Colonic mucosa (tissue), 4 donors: ENCODE data around the gene ITGAX. TPM values are rescaled to one million over a fixed set of nuclear protein-coding genes. Genes with fewer than 3 reads are reported as not detected.

Experiments used
- DNase-seq: peaks from one replicate; pipeline ENCODE4 v3.0.0-alpha.2; 2020
- H3K27ac ChIP-seq: fragments of 200-600 bp; one replicate; pipeline ENCODE4 v1.8.0; 2021
- H3K27me3 ChIP-seq: fragments of 200-600 bp; one replicate; pipeline ENCODE4 v1.8.0; 2021
- H3K36me3 ChIP-seq: fragments of 200-600 bp; one replicate; pipeline ENCODE4 v1.8.0; 2021
- H3K4me1 ChIP-seq: fragments of 200-600 bp; one replicate; pipeline ENCODE4 v1.8.0; 2021; ENCODE audit warnings: mild to moderate bottlenecking
- H3K4me3 ChIP-seq: fragments of 200-600 bp; one replicate; pipeline ENCODE4 v1.8.0; 2021
- H3K9ac ChIP-seq, 2 donors: one replicate each; pipeline ENCODE4 v1.7.0; 2013; ENCODE audit warnings: control low read depth in 2 of 2, low read depth in 2 of 2, low read length in 2 of 2
- H3K9me3 ChIP-seq: fragments of 200-600 bp; one replicate; pipeline ENCODE4 v1.8.0; 2021
- intact Hi-C: fragments of 100-400 bp; cut with DNase I; formaldehyde crosslinking; loops from one replicate; pipeline ENCODE4 v1.14.1; 2022
- total RNA-seq, 2 donors: library from RNA; stranded (reverse); fragmentation: NEBNext Ultra II Directional in 1 of 2; extraction: Animal tissue kit (Norgen Biotek cat#: 25700) in 1 of 2; gene quantifications; one replicate each; pipeline ENCODE4 v1.2.1, GENCODE V29; 2021
- TF ChIP-seq, protein P1 (sequence below): fragments of 200-600 bp; IDR thresholded peaks from one replicate; pipeline ENCODE4 v1.8.0; 2022; ENCODE audit warnings: antibody characterized with exemption, mild to moderate bottlenecking
- donor health status: healthy.
- donor health status: DM: no; HTN: no; CAD: no.
- donor health status: DM: no; HTN: no; CAD: no.

The ITGAX gene
- total RNA-seq, 2 donors from 2014 or later, result 1.4 to 5.9 TPM

DNA sequence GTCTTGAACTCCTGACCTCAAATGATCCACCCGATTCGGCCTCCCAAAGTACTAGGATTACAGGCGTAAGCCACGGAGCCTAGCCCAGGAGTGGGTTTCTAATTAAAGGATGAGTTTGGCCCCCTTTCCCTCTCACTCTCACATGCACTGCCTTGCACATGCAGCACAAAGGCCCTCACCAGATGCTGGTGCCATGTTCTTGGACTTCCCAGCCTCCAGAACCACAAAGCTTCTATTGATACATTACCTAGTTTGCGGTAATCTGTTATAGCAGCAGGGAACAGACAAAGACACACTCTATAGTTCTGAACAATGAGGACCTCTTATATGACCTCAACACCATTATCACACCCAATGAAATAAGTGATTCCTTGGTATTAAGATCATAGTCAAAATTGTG is 20.3 kb downstream of the ITGAX start:
- no peak overlapping the region for H3K27ac ChIP-seq

DNA sequence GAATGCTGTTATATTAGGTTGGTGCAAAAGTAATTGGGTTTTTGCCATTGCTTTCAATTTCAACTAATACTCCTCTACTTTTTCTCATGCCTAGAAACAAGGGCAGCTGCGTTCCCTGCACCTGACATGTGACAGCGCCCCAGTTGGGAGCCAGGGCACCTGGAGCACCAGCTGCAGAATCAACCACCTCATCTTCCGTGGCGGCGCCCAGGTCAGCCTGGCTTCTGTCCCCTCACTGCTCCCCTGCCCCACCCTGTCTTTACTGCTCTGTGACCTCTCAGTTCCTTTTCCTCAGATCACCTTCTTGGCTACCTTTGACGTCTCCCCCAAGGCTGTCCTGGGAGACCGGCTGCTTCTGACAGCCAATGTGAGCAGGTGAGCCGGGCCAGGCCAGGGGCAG is 21.7 kb downstream of the ITGAX start:
- TF ChIP-seq, protein P1, sequence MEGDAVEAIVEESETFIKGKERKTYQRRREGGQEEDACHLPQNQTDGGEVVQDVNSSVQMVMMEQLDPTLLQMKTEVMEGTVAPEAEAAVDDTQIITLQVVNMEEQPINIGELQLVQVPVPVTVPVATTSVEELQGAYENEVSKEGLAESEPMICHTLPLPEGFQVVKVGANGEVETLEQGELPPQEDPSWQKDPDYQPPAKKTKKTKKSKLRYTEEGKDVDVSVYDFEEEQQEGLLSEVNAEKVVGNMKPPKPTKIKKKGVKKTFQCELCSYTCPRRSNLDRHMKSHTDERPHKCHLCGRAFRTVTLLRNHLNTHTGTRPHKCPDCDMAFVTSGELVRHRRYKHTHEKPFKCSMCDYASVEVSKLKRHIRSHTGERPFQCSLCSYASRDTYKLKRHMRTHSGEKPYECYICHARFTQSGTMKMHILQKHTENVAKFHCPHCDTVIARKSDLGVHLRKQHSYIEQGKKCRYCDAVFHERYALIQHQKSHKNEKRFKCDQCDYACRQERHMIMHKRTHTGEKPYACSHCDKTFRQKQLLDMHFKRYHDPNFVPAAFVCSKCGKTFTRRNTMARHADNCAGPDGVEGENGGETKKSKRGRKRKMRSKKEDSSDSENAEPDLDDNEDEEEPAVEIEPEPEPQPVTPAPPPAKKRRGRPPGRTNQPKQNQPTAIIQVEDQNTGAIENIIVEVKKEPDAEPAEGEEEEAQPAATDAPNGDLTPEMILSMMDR, result no peak
- H3K4me1 ChIP-seq, result no peaks in the 10 kb centered on the region
- intact Hi-C loops, result no loop called here
- no peak overlapping the region for H3K4me3 ChIP-seq
- no peak overlapping the region for H3K27ac ChIP-seq
- no peak overlapping the region for H3K9ac ChIP-seq
- H3K27me3 ChIP-seq, result no peaks in the 10 kb centered on the region
- no peaks in the 10 kb centered on the region for H3K9me3 ChIP-seq
- no peaks in the 10 kb centered on the region for H3K36me3 ChIP-seq
- no peak for DNase-seq

More for the DNA sequence above, 20.3 kb downstream of the ITGAX start:
- H3K27me3 ChIP-seq, result no peaks in the 10 kb centered on the region
- TF ChIP-seq, protein P1, result no peak
- H3K4me1 ChIP-seq, result no peaks in the 10 kb centered on the region
- intact Hi-C loops, result no loop called here
- no peaks in the 10 kb centered on the region for H3K9me3 ChIP-seq
- H3K4me3 ChIP-seq, result no peak overlapping the region
- no peak overlapping the region for H3K9ac ChIP-seq
- no peaks in the 10 kb centered on the region for H3K36me3 ChIP-seq
- no peak for DNase-seq

- TF ChIP-seq, protein P1, result no peak
- no peaks in the 10 kb centered on the region for H3K27me3 ChIP-seq
- no peak overlapping the region for H3K9ac ChIP-seq
- no peak overlapping the region for H3K4me3 ChIP-seq
- no peaks in the 10 kb centered on the region for H3K36me3 ChIP-seq
- no peak for DNase-seq
- intact Hi-C loops, result no loop called here
- no peaks in the 10 kb centered on the region for H3K4me1 ChIP-seq
- no peaks in the 10 kb centered on the region for H3K9me3 ChIP-seq
- no peak overlapping the region for H3K27ac ChIP-seq
These were observed 22.4 kb downstream of the ITGAX start for GRCh38 chr16:31377210-31377903.

GRCh38 chr16:31380201-31380600 is 25.2 kb downstream of the ITGAX start:
- Histone ChIP-seq H3K27me3 (no peaks in the 10 kb centered on the region), H3K9ac (no peak overlapping the region), H3K27ac (no peak overlapping the region), H3K4me1 (no peaks in the 10 kb centered on the region), H3K9me3 (no peaks in the 10 kb centered on the region), H3K36me3 (no peaks in the 10 kb centered on the region), H3K4me3 (no peak overlapping the region)
- DNase-seq, result no peak
- TF ChIP-seq, protein P1, result no peak
- intact Hi-C loops, result loop anchor here (5.0 kb wide), 1 partner anchor 393 kb away; the partner anchor contains the start of gene HSD3B7

DNA sequence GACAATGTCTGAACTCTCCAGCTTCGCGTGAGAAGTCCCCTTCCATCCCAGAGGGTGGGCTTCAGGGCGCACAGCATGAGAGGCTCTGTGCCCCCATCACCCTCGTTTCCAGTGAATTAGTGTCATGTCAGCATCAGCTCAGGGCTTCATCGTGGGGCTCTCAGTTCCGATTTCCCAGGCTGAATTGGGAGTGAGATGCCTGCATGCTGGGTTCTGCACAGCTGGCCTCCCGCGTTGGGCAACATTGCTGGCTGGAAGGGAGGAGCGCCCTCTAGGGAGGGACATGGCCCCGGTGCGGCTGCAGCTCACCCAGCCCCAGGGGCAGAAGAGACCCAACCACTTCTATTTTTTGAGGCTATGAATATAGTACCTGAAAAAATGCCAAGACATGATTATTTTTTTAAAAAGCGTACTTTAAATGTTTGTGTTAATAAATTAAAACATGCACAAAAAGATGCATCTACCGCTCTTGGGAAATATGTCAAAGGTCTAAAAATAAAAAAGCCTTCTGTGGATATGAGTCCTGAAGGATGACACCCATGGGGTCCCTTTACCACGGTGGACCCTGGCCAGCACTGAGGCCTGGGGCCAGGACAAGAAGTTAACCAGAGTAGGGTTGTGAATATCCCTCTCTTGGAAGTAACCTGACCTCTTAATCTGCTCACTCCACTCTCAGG is 27.6 kb downstream of the ITGAX start:
- TF ChIP-seq, protein P1, result peak; percentile 45

More for the DNA sequence above, 27.6 kb downstream of the ITGAX start:
- Histone ChIP-seq H3K27ac (no peak overlapping the region), H3K4me1 (no peaks in the 10 kb centered on the region), H3K9me3 (no peaks in the 10 kb centered on the region), H3K4me3 (no peak overlapping the region), H3K36me3 (no peaks in the 10 kb centered on the region), H3K27me3 (no peaks in the 10 kb centered on the region), H3K9ac (no peak overlapping the region)
- intact Hi-C loops, result loop anchor here (5.0 kb wide), 1 partner anchor 395 kb away; the partner anchor contains the start of gene HSD3B7
- peak; percentile 59 for DNase-seq
